Esophagus squamous epithelium (tissue), 5 donors: ENCODE measurements around the gene FBXL12. TPM values are rescaled to one million over a fixed set of nuclear protein-coding genes. Genes with fewer than 3 reads are reported as not detected.

Experiments used
- DNase-seq: peaks from one replicate; lab custom pipeline; 2025; lab: John Stamatoyannopoulos, UW
- H3K27ac ChIP-seq, 4 donors: fragments of 200-600 bp; sonication (generic); one replicate each; pipeline ENCODE4 v1.5.1; 2016 to 2019; ENCODE audit warnings: mild to moderate bottlenecking in 1 of 4
- H3K27me3 ChIP-seq, 4 donors: fragments of 200-600 bp; sonication (generic); 1 replicate in 3 of 4; 2 replicates in 1 of 4; pipeline versions ENCODE4 v1.5.1 to v1.6.0; 2017 to 2021; ENCODE audit warnings: antibody characterized with exemption in 1 of 4
- H3K36me3 ChIP-seq, 3 donors: fragments of 200-600 bp; sonication (generic); one replicate each; pipeline ENCODE4 v1.5.1; 2016 to 2019
- H3K4me1 ChIP-seq, 3 donors: fragments of 200-600 bp; sonication (generic); one replicate each; pipeline ENCODE4 v1.5.1; 2017 to 2019
- H3K4me3 ChIP-seq, 4 donors: fragments of 200-600 bp; sonication (generic); 1 replicate in 3 of 4; 2 replicates in 1 of 4; pipeline ENCODE4 v1.5.1; 2016 to 2019; ENCODE audit warnings: mild to moderate bottlenecking in 2 of 4, moderate library complexity in 1 of 4
- H3K9me3 ChIP-seq, 3 donors: fragments of 200-600 bp; sonication (generic); one replicate each; pipeline ENCODE4 v1.5.1; 2016 to 2019
- POLR2A ChIP-seq, 4 donors: fragments of 450-650 bp; IDR thresholded peaks; one replicate each; pipeline ENCODE4 v1.6.1; 2017; ENCODE audit warnings: antibody characterized with exemption in 4 of 4, mild to moderate bottlenecking in 4 of 4, moderate library complexity in 3 of 4
- WGBS, 2 donors: methylation state at CpG; one replicate each; pipeline ENCODE4 v1.1.5; 2018; 5-methylcytosine and 5-hydroxymethylcytosine counted together
- intact Hi-C: fragments of 100-400 bp; cut with DNase I; formaldehyde crosslinking; loops from one replicate; pipeline ENCODE4 v1.15.0; 2022
- small RNA-seq, 4 donors: library from RNA; depleted of rRNA; stranded (forward); fragments of <200 nt; gene quantifications; one replicate each; pipeline ENCODE3, GENCODE V24; 2016
- total RNA-seq, 4 donors: library from RNA; depleted of rRNA; stranded (reverse); fragments of >200 nt; gene quantifications; one replicate each; pipeline ENCODE4 v1.1.0, GENCODE V29; 2016
- TF ChIP-seq, protein P1 (sequence below), 6 experiments: fragments of 450-650 bp in 4 of 6; fragments of 200-600 bp in 2 of 6; sonication (generic) in 2 of 6; IDR thresholded peaks; one replicate each; pipeline ENCODE4 v1.5.1; 2016 to 2019; ENCODE audit warnings: antibody characterized with exemption in 6 of 6, mild to moderate bottlenecking in 4 of 6, moderate library complexity in 4 of 6
- donor health status: DM: yes; HTN: yes; CAD: no.

FBXL12 gene
- total RNA-seq, 4 donors from 2014 or later = 6.9 to 20.0 (median 13.7) TPM

DNA sequence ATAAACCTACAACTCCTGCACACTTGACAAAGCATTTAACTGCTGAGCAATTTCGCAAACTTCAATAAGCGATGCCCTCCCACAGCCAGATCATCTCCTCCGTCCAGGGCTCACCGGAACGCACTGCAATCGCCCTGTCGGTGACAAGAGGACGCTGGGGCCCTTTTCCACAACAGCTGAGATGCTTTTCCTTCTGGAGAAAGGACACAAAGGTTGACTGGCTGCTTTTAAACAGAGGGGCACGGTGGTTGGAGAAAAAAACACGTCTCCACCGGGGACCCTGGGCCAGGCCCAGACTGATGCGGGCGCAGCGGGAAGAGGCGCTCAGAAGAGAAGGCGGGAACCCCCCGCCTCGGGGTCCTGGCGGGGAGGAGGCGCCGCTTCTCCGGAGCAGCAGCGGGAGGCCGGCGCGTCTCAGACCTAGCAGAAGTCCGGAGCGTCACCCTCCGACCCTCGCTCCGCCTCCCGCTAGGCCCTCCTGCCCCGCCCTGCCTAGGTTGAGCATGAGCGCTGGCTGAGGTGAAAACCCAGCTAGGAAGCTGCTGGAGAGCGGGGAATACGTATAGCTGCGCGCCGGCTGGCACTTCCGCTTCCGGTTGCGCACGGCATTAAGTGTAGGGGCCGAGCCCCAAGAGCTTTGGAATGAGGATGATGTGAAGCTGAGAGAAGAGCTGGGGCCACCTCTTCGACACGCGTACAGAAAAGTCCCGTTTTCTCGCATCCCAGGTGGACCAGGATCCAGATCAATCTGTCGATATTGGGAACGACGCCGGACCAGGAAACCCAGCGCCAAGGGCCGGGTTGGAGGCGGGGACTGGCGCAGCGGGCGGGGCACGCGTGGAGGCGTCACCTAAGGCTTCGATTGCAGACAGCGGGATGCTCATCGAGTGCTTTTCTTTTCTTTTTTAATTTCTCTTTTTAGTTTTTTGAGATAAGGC, 50.4 kb downstream of the FBXL12 start, which contains the start of gene ZNF846:
TSS of gene ZNF846 (minus strand) at position 564 of the 938 bp plus-strand sequence. CDS start 3,788 bp downstream, outside the sequence.
- peak within 1 kb of the TSS; percentile 94 to 98 (median 95) for H3K27ac ChIP-seq
- DNase-seq = peak; percentile 63
- peaks cover 4 to 23% (median 10%) of the 10 kb centered on the region in 3 donors for H3K4me1 ChIP-seq
- peak within 1 kb of the TSS; percentile 61 to 80 (median 69) for H3K4me3 ChIP-seq
- TF ChIP-seq, protein P1, sequence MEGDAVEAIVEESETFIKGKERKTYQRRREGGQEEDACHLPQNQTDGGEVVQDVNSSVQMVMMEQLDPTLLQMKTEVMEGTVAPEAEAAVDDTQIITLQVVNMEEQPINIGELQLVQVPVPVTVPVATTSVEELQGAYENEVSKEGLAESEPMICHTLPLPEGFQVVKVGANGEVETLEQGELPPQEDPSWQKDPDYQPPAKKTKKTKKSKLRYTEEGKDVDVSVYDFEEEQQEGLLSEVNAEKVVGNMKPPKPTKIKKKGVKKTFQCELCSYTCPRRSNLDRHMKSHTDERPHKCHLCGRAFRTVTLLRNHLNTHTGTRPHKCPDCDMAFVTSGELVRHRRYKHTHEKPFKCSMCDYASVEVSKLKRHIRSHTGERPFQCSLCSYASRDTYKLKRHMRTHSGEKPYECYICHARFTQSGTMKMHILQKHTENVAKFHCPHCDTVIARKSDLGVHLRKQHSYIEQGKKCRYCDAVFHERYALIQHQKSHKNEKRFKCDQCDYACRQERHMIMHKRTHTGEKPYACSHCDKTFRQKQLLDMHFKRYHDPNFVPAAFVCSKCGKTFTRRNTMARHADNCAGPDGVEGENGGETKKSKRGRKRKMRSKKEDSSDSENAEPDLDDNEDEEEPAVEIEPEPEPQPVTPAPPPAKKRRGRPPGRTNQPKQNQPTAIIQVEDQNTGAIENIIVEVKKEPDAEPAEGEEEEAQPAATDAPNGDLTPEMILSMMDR (IDR thresholded peaks at IDR 0.05) = peak in 1 of 6 experiments; percentile 6
- peak in 2 of 4 donors; percentile 75 to 85 for TF ChIP-seq POLR2A (IDR thresholded peaks at IDR 0.05)
- 0 to 1% methylated on average over 37 to 44 of the region's 65 CpGs for WGBS, 2 donors
- H3K27me3 ChIP-seq = no peaks in the 10 kb centered on the region
- intact Hi-C loops = no loop called here
- H3K9me3 ChIP-seq = peaks cover 0 to 22% (median 9%) of the 10 kb centered on the region in 3 donors
- H3K36me3 ChIP-seq = peaks cover 0 to 40% (median 0%) of the 10 kb centered on the region in 3 donors

Small RNAs within 50 kb of the gene (small RNA-seq; reads per million reads assigned to genes)
- 0 to 0.09 (median 0) reads per million in 4 donors for gene RF00156

Other genes starting within 250 kb of the FBXL12 start
- gene ZNF121, start 234.6 kb downstream of the FBXL12 start, total RNA-seq = 10 to 100 TPM; 23.7 to 48.6 (median 31.1) TPM
- 10 to 100 TPM; 31.3 to 52.1 (median 40.8) TPM for gene ZNF561, start 197.8 kb downstream of the FBXL12 start, total RNA-seq
- 10 to 100 TPM; 26.3 to 45.6 (median 34.0) TPM for gene ZNF562, start 144.0 kb downstream of the FBXL12 start, total RNA-seq
- 10 to 100 TPM; 10.8 to 18.5 (median 13.5) TPM for gene ZNF846, start 50.3 kb downstream of the FBXL12 start, total RNA-seq
- 100 to 1,000 TPM; 394 to 688 (median 499) TPM for gene UBL5, start 8.8 kb upstream of the FBXL12 start, total RNA-seq
- gene PIN1, start 16.2 kb upstream of the FBXL12 start, total RNA-seq = 10 to 100 TPM; 61.1 to 77.1 (median 67.6) TPM
- 10 to 100 TPM in 2 of 4 donors, 1 to 10 TPM in 2; 8.6 to 14.6 (median 9.8) TPM for gene OLFM2, start 117.4 kb upstream of the FBXL12 start, total RNA-seq
- 1 to 10 TPM; 3.7 to 7.4 (median 5.2) TPM for gene COL5A3, start 191.4 kb upstream of the FBXL12 start, total RNA-seq
- not detected for gene RDH8, start 194.4 kb upstream of the FBXL12 start, total RNA-seq